Endothelial cell of umbilical vein (primary cell): ENCODE measurements around the gene CIB4. TPM values are rescaled to one million over a fixed set of nuclear protein-coding genes. Genes with fewer than 3 reads are reported as not detected.

Experiments used
- BruUV-seq: library from RNA; stranded (reverse); fragments of 400-500 nt; replicated peaks from 2 replicates; lab custom pipeline; 2021; lab: Mats Ljungman, UMichigan
- CTCF ChIA-PET: fragments of 300-600, 350-600 bp; sonication (Branson Sonifier 250); formaldehyde crosslinking; loops from one replicate; lab custom pipeline; 2021; ENCODE audit warnings: antibody characterized with exemption, inconsistent platforms; lab: Charles Lee
- POLR2A ChIA-PET: fragments of 300-600, 350-600 bp; sonication (Branson Sonifier 250); formaldehyde crosslinking; loops from one replicate; lab custom pipeline; 2021; ENCODE audit warnings: antibody characterized with exemption, inconsistent platforms; lab: Charles Lee
- DNase-seq: peaks from one replicate; pipeline ENCODE4 v3.0.0-alpha.2; 2011; ENCODE audit warnings: low read depth, low spot score
- FAIRE-seq: peaks from 2 replicates; lab custom pipeline; 2011; peaks lifted over from hg19 to GRCh38; lab: Jason Lieb, UNC
- H2AFZ ChIP-seq: 2 replicates; pipeline ENCODE4 v1.6.0; 2012; ENCODE audit warnings: low read depth, low read length, control low read depth, inconsistent platforms
- H3K27ac ChIP-seq: 2 replicates; pipeline ENCODE4 v1.5.1; 2011; ENCODE audit warnings: low read depth, mild to moderate bottlenecking, control low read depth, low read length, moderate library complexity; ENCODE audit not compliant: insufficient read depth
- H3K27me3 ChIP-seq, 2 experiments: 2 replicates each; pipeline versions ENCODE4 v1.6.0 to v1.6.1; 2011; ENCODE audit warnings: low read length in 2 of 2, mixed read lengths in 1 of 2; ENCODE audit not compliant: control insufficient read depth in 2 of 2, insufficient read depth in 2 of 2
- H3K36me3 ChIP-seq, 2 experiments: 2 replicates in 1 of 2; 3 replicates in 1 of 2; pipeline ENCODE4 v1.5.1; 2011; ENCODE audit warnings: low read length in 2 of 2, mild to moderate bottlenecking in 1 of 2, moderate library complexity in 1 of 2; ENCODE audit not compliant: control insufficient read depth in 2 of 2, insufficient read depth in 2 of 2; ENCODE audit errors: extremely low read depth in 1 of 2
- H3K4me1 ChIP-seq: 3 replicates; pipeline ENCODE4 v1.5.1; 2011; ENCODE audit warnings: mild to moderate bottlenecking, low read length; ENCODE audit not compliant: control insufficient read depth, insufficient read depth; ENCODE audit errors: extremely low read depth
- H3K4me2 ChIP-seq: 2 replicates; pipeline ENCODE4 v1.6.1; 2011; ENCODE audit warnings: low read length, control low read depth, mixed read lengths; ENCODE audit not compliant: insufficient read depth
- H3K4me3 ChIP-seq, 3 experiments: fragments of 200-600 bp in 1 of 3; sonication (generic), shearing (Covaris generic) in 1 of 3; replicated peaks in 1 of 3; 2 replicates each; pipeline ENCODE4 v1.5.1; 2011 to 2016; ENCODE audit warnings: control low read depth in 3 of 3, low read length in 3 of 3, mild to moderate bottlenecking in 2 of 3, inconsistent platforms in 1 of 3, low read depth in 1 of 3, moderate library complexity in 1 of 3; ENCODE audit not compliant: insufficient read depth in 1 of 3
- H3K79me2 ChIP-seq: 2 replicates; pipeline ENCODE4 v1.6.0; 2012; ENCODE audit warnings: low read length, inconsistent platforms; ENCODE audit not compliant: control insufficient read depth, insufficient read depth
- H3K9ac ChIP-seq: replicated peaks from 2 replicates; pipeline ENCODE3; 2011; ENCODE audit warnings: low read length, control low read depth; ENCODE audit not compliant: insufficient read depth; ENCODE audit errors: extremely low read depth
- H3K9me1 ChIP-seq: replicated peaks from 3 replicates; pipeline ENCODE4 v1.6.0; 2011; ENCODE audit warnings: mild to moderate bottlenecking, low read length; ENCODE audit not compliant: control insufficient read depth, insufficient read depth; ENCODE audit errors: extremely low read depth
- H3K9me3 ChIP-seq: replicated peaks from 2 replicates; pipeline ENCODE4 v1.5.1; 2012; ENCODE audit warnings: low read length, inconsistent platforms; ENCODE audit not compliant: control insufficient read depth, insufficient read depth
- H4K20me1 ChIP-seq: replicated peaks from 2 replicates; pipeline ENCODE3; 2011; ENCODE audit warnings: mild to moderate bottlenecking, low read length; ENCODE audit not compliant: control insufficient read depth, insufficient read depth; ENCODE audit errors: extremely low read depth
- CTCF ChIP-seq, 2 donors: IDR thresholded peaks; 1 replicate in 1 of 2; 2 replicates in 1 of 2; pipeline ENCODE4 v1.5.1; 2011; ENCODE audit warnings: low read length in 2 of 2, mild to moderate bottlenecking in 2 of 2, moderate library complexity in 2 of 2, control low read depth in 1 of 2, inconsistent platforms in 1 of 2, low read depth in 1 of 2; ENCODE audit not compliant: insufficient read depth in 1 of 2; ENCODE audit errors: extremely low read depth in 1 of 2
- EZH2 ChIP-seq: IDR thresholded peaks from 2 replicates; pipeline ENCODE4 v1.6.1; 2012; ENCODE audit warnings: borderline replicate concordance, low read depth, mild to moderate bottlenecking, moderate library complexity, low read length, inconsistent platforms; ENCODE audit not compliant: severe bottlenecking
- FOS ChIP-seq: IDR thresholded peaks from 2 replicates; pipeline ENCODE4 v1.6.1; 2011; ENCODE audit warnings: mild to moderate bottlenecking, low read length, moderate library complexity, borderline replicate concordance; ENCODE audit not compliant: insufficient read depth
- GATA2 ChIP-seq: IDR thresholded peaks from 2 replicates; pipeline ENCODE4 v1.7.0; 2011; ENCODE audit warnings: low read depth, mild to moderate bottlenecking, moderate library complexity, mixed read lengths, low read length; ENCODE audit not compliant: insufficient read length, insufficient read depth
- JUN ChIP-seq: IDR thresholded peaks from 2 replicates; pipeline ENCODE4 v1.6.1; 2011; ENCODE audit warnings: borderline replicate concordance, low read depth; ENCODE audit not compliant: insufficient read length, insufficient read depth
- MAX ChIP-seq: IDR thresholded peaks from 2 replicates; pipeline ENCODE4 v1.6.1; 2011; ENCODE audit not compliant: insufficient read depth, insufficient read length
- MYC ChIP-seq: IDR thresholded peaks from one replicate; pipeline ENCODE4 v1.6.1; 2011; ENCODE audit warnings: mild to moderate bottlenecking, low read depth, low read length
- POLR2A ChIP-seq: IDR thresholded peaks from 2 replicates; pipeline ENCODE4 v1.6.1; 2012; ENCODE audit warnings: low read depth, mild to moderate bottlenecking, control low read depth, low read length
- POLR2AphosphoS5 ChIP-seq: IDR thresholded peaks from 2 replicates; pipeline ENCODE4 v1.6.1; 2012; ENCODE audit warnings: low read depth, mild to moderate bottlenecking, control low read depth, low read length, moderate library complexity; ENCODE audit not compliant: insufficient read depth
- dilution Hi-C: fragments of 300-500 bp; cut with MboI; formaldehyde crosslinking; loops from one replicate; pipeline ENCODE4 v1.15.0; 2019; ENCODE audit warnings: low sequenced_read_pairs; ENCODE audit not compliant: extremely low pct_ligation_motif_present
- intact Hi-C: fragments of 100-400 bp; cut with micrococcal nuclease; formaldehyde crosslinking; loops from one replicate; pipeline ENCODE4 v1.10.0; 2022
- polyA plus RNA-seq, 4 experiments: library from polyadenylated mRNA; depleted of rRNA in 3 of 4; stranded (reverse) in 3 of 4; unstranded in 1 of 4; fragments of >200 nt; gene quantifications; 2 replicates each; pipeline versions ENCODE4 v1.2.1 to v1.2.3, GENCODE V29; 2011 to 2012; ENCODE audit warnings: missing spikeins in 1 of 4
- total RNA-seq: library from RNA; stranded (reverse); gene quantifications from 2 replicates; pipeline ENCODE4 v1.2.3, GENCODE V29; 2021

CIB4 gene
- total and polyA plus RNA-seq, 2 donors (not counting 3 experiments of a cell fraction or from before 2014, with no cell fraction given): not detected

GRCh38 chr2:26581991-26582842 is 58.9 kb downstream of the CIB4 start:
- no peaks in the 10 kb centered on the region for H3K79me2 ChIP-seq
- intact Hi-C loops (no loop called here), dilution Hi-C loops (no loop called here)
- TF ChIP-seq MYC (no peak), CTCF (IDR thresholded peaks at IDR 0.05; ENCODE audit: extremely low read depth in 1 of 2, insufficient read depth in 1 of 2, low read depth in 1 of 2, low read length in 2 of 2) (no peak), MAX (no peak), GATA2 (no peak), POLR2A (no peak), JUN (no peak), FOS (no peak), POLR2AphosphoS5 (no peak), EZH2 (no peak)
- H2AFZ ChIP-seq: no peak overlapping the region
- BruUV-seq: no TSS peak
- H3K4me3 ChIP-seq: no peak overlapping the region
- CTCF ChIA-PET: interaction anchor here (1.0 to 1.6 kb wide), 4 partner anchors 10 to 80 kb away, joined by 3 to 4 read pairs (median 4); no protein-coding TSS in a partner anchor
- H3K36me3 ChIP-seq: no peaks in the 10 kb centered on the region
- no peak overlapping the region for H3K27ac ChIP-seq
- H3K9me1 ChIP-seq: no peaks in the 10 kb centered on the region
- no peaks in the 10 kb centered on the region for H3K9me3 ChIP-seq
- peaks cover 9 to 10% of the 10 kb centered on the region in 2 experiments for H3K27me3 ChIP-seq
- POLR2A ChIA-PET: no interaction called here
- no peaks in the 10 kb centered on the region for H4K20me1 ChIP-seq
- no peak for FAIRE-seq
- H3K4me1 ChIP-seq: no peaks in the 10 kb centered on the region
- no peak for DNase-seq
- H3K9ac ChIP-seq: no peak overlapping the region
- H3K4me2 ChIP-seq: no peak overlapping the region
